BLaER1 treated with 17β-estradiol and CSF1 and Interleukin-3, amounts not matched to agents 10 nM and 100 nM (cell line): ENCODE data around the gene HOXA10.
A peak's percentile ranks its signal among the peaks of the same experiment; 100 is the strongest.

ENCODE experiments used
- H3K27ac ChIP-seq, 11 experiments: shearing (Covaris generic); formaldehyde crosslinking; 2 replicates each; pipeline ENCODE4 v1.8.1; 2022
- H3K27me3 ChIP-seq, 11 experiments: shearing (Covaris generic); formaldehyde crosslinking; 2 replicates each; pipeline ENCODE4 v1.8.1; 2022
- H3K36me3 ChIP-seq, 11 experiments: shearing (Covaris generic); formaldehyde crosslinking; 2 replicates each; pipeline ENCODE4 v1.8.1; 2022
- H3K4me1 ChIP-seq, 10 experiments: shearing (Covaris generic); formaldehyde crosslinking; 2 replicates each; pipeline ENCODE4 v1.8.1; 2022
- H3K4me2 ChIP-seq, 11 experiments: shearing (Covaris generic); formaldehyde crosslinking; 2 replicates each; pipeline ENCODE4 v1.8.1; 2022
- H3K4me3 ChIP-seq, 10 experiments: shearing (Covaris generic); formaldehyde crosslinking; 2 replicates each; pipeline ENCODE4 v1.8.1; 2022
- H3K9ac ChIP-seq, 11 experiments: shearing (Covaris generic); formaldehyde crosslinking; 2 replicates each; pipeline ENCODE4 v1.8.1; 2022
- H3K9me3 ChIP-seq, 11 experiments: shearing (Covaris generic); formaldehyde crosslinking; replicated peaks in 1 of 11; 2 replicates each; pipeline ENCODE4 v1.8.1; 2022
- H4K20me1 ChIP-seq, 11 experiments: shearing (Covaris generic); formaldehyde crosslinking; 2 replicates each; pipeline ENCODE4 v1.8.1; 2022
- Cebpa-rat ChIP-seq, 11 experiments: shearing (Covaris generic); IDR thresholded peaks; 2 replicates each; pipeline ENCODE4 v1.8.1; 2022

Gene HOXA10

GRCh38 chr7:27146491-27147198 lies 27.5 kb downstream of the HOXA10 start:
- H3K4me2 ChIP-seq, result no peak overlapping the region
- H3K9me3 ChIP-seq, result peaks cover 69 to 79% (median 74%) of the 10 kb centered on the region in 11 experiments
- TF ChIP-seq Cebpa-rat (IDR thresholded peaks at IDR 0.05), result no peak
- H3K36me3 ChIP-seq, result peaks cover 0 to 16% (median 0%) of the 10 kb centered on the region in 11 experiments; a peak in 3 of 22 replicates
- no peak overlapping the region for H3K27ac ChIP-seq
- H3K9ac ChIP-seq, result no peak overlapping the region
- peaks cover 0 to 15% (median 6%) of the 10 kb centered on the region in 11 experiments; a peak in 16 of 22 replicates for H4K20me1 ChIP-seq
- peaks cover 8 to 18% (median 12%) of the 10 kb centered on the region in 10 experiments for H3K4me1 ChIP-seq
- peak overlapping the region in 1 of 10 experiments; percentile 5; a peak in 1 of 20 replicates for H3K4me3 ChIP-seq
- peaks cover 100% of the 10 kb centered on the region in 11 experiments for H3K27me3 ChIP-seq

- H3K36me3 ChIP-seq, result peaks cover 0 to 16% (median 0%) of the 10 kb centered on the region in 11 experiments; a peak in 3 of 22 replicates
- H3K4me1 ChIP-seq, result peaks cover under 1 to 12% (median 5%) of the 10 kb centered on the region in 10 experiments; a peak in 14 of 20 replicates
- peaks cover 95 to 100% (median 99%) of the 10 kb centered on the region in 11 experiments for H3K27me3 ChIP-seq
- H4K20me1 ChIP-seq, result peaks cover 0 to 8% (median 0%) of the 10 kb centered on the region in 11 experiments; a peak in 5 of 22 replicates
- no peak overlapping the region for H3K27ac ChIP-seq
- H3K4me2 ChIP-seq, result no peak overlapping the region
- H3K9ac ChIP-seq, result no peak overlapping the region
- H3K9me3 ChIP-seq, result peaks cover 69 to 80% (median 75%) of the 10 kb centered on the region in 11 experiments
- TF ChIP-seq Cebpa-rat (IDR thresholded peaks at IDR 0.05), result no peak
- H3K4me3 ChIP-seq, result peak overlapping the region in 1 of 10 experiments; percentile 35; a peak in 1 of 20 replicates
These were observed 28.2 kb downstream of the HOXA10 start for GRCh38 chr7:27145914-27146412.

GRCh38 chr7:27145165-27145913 lies 28.8 kb downstream of the HOXA10 start:
- Histone ChIP-seq H4K20me1 (peaks cover 0 to 8% (median 0%) of the 10 kb centered on the region in 11 experiments; a peak in 4 of 22 replicates), H3K4me2 (no peak overlapping the region), H3K9ac (no peak overlapping the region), H3K9me3 (peaks cover 69 to 80% (median 75%) of the 10 kb centered on the region in 11 experiments), H3K27me3 (peaks cover 89 to 100% (median 93%) of the 10 kb centered on the region in 11 experiments), H3K36me3 (peaks cover 0 to 16% (median 0%) of the 10 kb centered on the region in 11 experiments; a peak in 3 of 22 replicates), H3K4me1 (peaks cover 0 to 6% (median 2%) of the 10 kb centered on the region in 10 experiments; a peak in 12 of 20 replicates), H3K27ac (no peak overlapping the region), H3K4me3 (peak overlapping the region in 3 of 10 experiments; percentile 22 to 35 (median 25); a peak in 5 of 20 replicates)
- no peak for TF ChIP-seq Cebpa-rat (IDR thresholded peaks at IDR 0.05)

GRCh38 chr7:27144781-27145164 lies 29.3 kb downstream of the HOXA10 start:
- no peak for TF ChIP-seq Cebpa-rat (IDR thresholded peaks at IDR 0.05)
- Histone ChIP-seq H3K36me3 (peaks cover 0 to 16% (median 0%) of the 10 kb centered on the region in 11 experiments; a peak in 3 of 22 replicates), H3K4me3 (peak overlapping the region in 2 of 10 experiments; percentile 22 to 35; a peak in 5 of 20 replicates), H3K27ac (no peak overlapping the region), H3K9me3 (peaks cover 69 to 82% (median 75%) of the 10 kb centered on the region in 11 experiments), H4K20me1 (peaks cover 0 to 8% (median 0%) of the 10 kb centered on the region in 11 experiments; a peak in 3 of 22 replicates), H3K4me2 (no peak overlapping the region), H3K9ac (no peak overlapping the region), H3K27me3 (peaks cover 83 to 95% (median 87%) of the 10 kb centered on the region in 11 experiments), H3K4me1 (peaks cover 0 to 4% (median 0%) of the 10 kb centered on the region in 10 experiments; a peak in 2 of 20 replicates)

GRCh38 chr7:27143950-27144780 lies 30.0 kb downstream of the HOXA10 start:
- peaks cover 74 to 87% (median 79%) of the 10 kb centered on the region in 11 experiments for H3K9me3 ChIP-seq
- peak overlapping the region in 3 of 10 experiments; percentile 19 to 35 (median 22); a peak in 4 of 20 replicates for H3K4me3 ChIP-seq
- H4K20me1 ChIP-seq, result peaks cover 0 to 8% (median 0%) of the 10 kb centered on the region in 11 experiments; a peak in 3 of 22 replicates
- no peak overlapping the region for H3K27ac ChIP-seq
- H3K27me3 ChIP-seq, result peaks cover 77 to 88% (median 81%) of the 10 kb centered on the region in 11 experiments
- H3K4me2 ChIP-seq, result no peak overlapping the region
- TF ChIP-seq Cebpa-rat (IDR thresholded peaks at IDR 0.05), result no peak
- H3K4me1 ChIP-seq, result peaks cover 0 to 4% (median 0%) of the 10 kb centered on the region in 10 experiments; a peak in 2 of 20 replicates
- no peak overlapping the region for H3K9ac ChIP-seq
- H3K36me3 ChIP-seq, result peaks cover 0 to 16% (median 0%) of the 10 kb centered on the region in 11 experiments; a peak in 3 of 22 replicates

- H3K4me2 ChIP-seq, result no peak within 1 kb of the TSS
- peaks cover 68 to 80% (median 72%) of the 10 kb centered on the region in 11 experiments for H3K27me3 ChIP-seq
- H3K9ac ChIP-seq, result no peak within 1 kb of the TSS
These were observed 30.8 kb downstream of the HOXA10 start, which contains the start of gene HOXA5 for GRCh38 chr7:27143023-27143949. Gene HOXA5 (minus strand): TSS chr7:27143681. CDS start chr7:27143607, 74 bp downstream.

GRCh38 chr7:27142580-27143022 lies 31.5 kb downstream of the HOXA10 start:
- H3K4me3 ChIP-seq, result no peak overlapping the region
- H3K27me3 ChIP-seq, result peaks cover 61 to 80% (median 66%) of the 10 kb centered on the region in 11 experiments

More at GRCh38 chr7:27143023-27143949, 30.8 kb downstream of the HOXA10 start, which contains the start of gene HOXA5:
- peaks cover 0 to under 1% (median 0%) of the 10 kb centered on the region in 10 experiments; a peak in 1 of 20 replicates for H3K4me1 ChIP-seq
- no peaks in the 10 kb centered on the region for H4K20me1 ChIP-seq
- peaks cover 0 to 16% (median 0%) of the 10 kb centered on the region in 11 experiments; a peak in 3 of 22 replicates for H3K36me3 ChIP-seq
- TF ChIP-seq Cebpa-rat (IDR thresholded peaks at IDR 0.05), result no peak
- peaks cover 66 to 81% (median 74%) of the 10 kb centered on the region in 11 experiments for H3K9me3 ChIP-seq
- H3K4me3 ChIP-seq, result peak within 1 kb of the TSS in 2 of 10 experiments; percentile 19 to 35; a peak in 3 of 20 replicates
- no peak within 1 kb of the TSS for H3K27ac ChIP-seq

More at GRCh38 chr7:27142580-27143022, 31.5 kb downstream of the HOXA10 start:
- H3K4me2 ChIP-seq, result no peak overlapping the region
- no peak overlapping the region for H3K9ac ChIP-seq
- no peak overlapping the region for H3K27ac ChIP-seq
- peaks cover 0 to 16% (median 0%) of the 10 kb centered on the region in 11 experiments; a peak in 3 of 22 replicates for H3K36me3 ChIP-seq
- peaks cover 0 to 5% (median 3%) of the 10 kb centered on the region in 10 experiments; a peak in 15 of 20 replicates for H3K4me1 ChIP-seq
- peaks cover 61 to 75% (median 68%) of the 10 kb centered on the region in 11 experiments for H3K9me3 ChIP-seq
- no peak for TF ChIP-seq Cebpa-rat (IDR thresholded peaks at IDR 0.05)
- no peaks in the 10 kb centered on the region for H4K20me1 ChIP-seq
